K562 (cell line): Measurements from ENCODE around the gene ACKR3. TPM values are rescaled to one million over a fixed set of nuclear protein-coding genes. Genes with fewer than 3 reads are reported as not detected.

Experiments used
- ATAC-seq: fragments of 200-7000 bp; cut with Tn5 transposase; 3 replicates; pipeline ENCODE4 v1.9.1; 2020; ENCODE audit warnings: moderate library complexity
- BruUV-seq: library from RNA; stranded (reverse); fragments of 400-500 nt; replicated peaks from 2 replicates; lab custom pipeline; 2021; lab: Mats Ljungman, UMichigan
- CTCF ChIA-PET: fragments of 300-600 bp; formaldehyde crosslinking; extraction: SDS; loops from one replicate; lab custom pipeline; 2021; ENCODE audit warnings: low intra/inter-chr PET ratio; lab: Yijun Ruan, JAX
- POLR2A ChIA-PET: fragments of 300-600, 350-650 bp; sonication (Branson Sonifier 250); formaldehyde crosslinking; extraction: SDS; loops from one replicate; lab custom pipeline; 2021; ENCODE audit warnings: antibody characterized with exemption, inconsistent platforms; lab: Yijun Ruan, JAX
- DNase-seq, 4 experiments: peaks; one replicate each; pipeline versions ENCODE4 v3.0.0 to v3.0.0-alpha.2; 2011 to 2018; ENCODE audit warnings: low spot score in 3 of 4, mixed read lengths in 3 of 4; ENCODE audit errors: extremely low read depth in 1 of 4
- FAIRE-seq: peaks from 2 replicates; lab custom pipeline; 2011; peaks lifted over from hg19 to GRCh38; lab: Jason Lieb, UNC
- H2AFZ ChIP-seq: 2 replicates; pipeline ENCODE4 v1.6.0; 2011; ENCODE audit warnings: low read depth, low read length, control low read depth, inconsistent platforms
- H3K27ac ChIP-seq: fragments of 200-600 bp; 3 replicates; pipeline ENCODE4 v1.8.0; 2011; ENCODE audit warnings: low read depth, mild to moderate bottlenecking, control low read depth, inconsistent platforms, low read length, moderate library complexity, mixed read lengths; ENCODE audit errors: extremely low read depth
- H3K27me3 ChIP-seq, 2 experiments: fragments of 300-600 bp in 1 of 2; 2 replicates in 1 of 2; 3 replicates in 1 of 2; pipeline versions ENCODE4 v1.6.0 to v1.8.0; 2011; ENCODE audit warnings: inconsistent platforms in 2 of 2, low read length in 2 of 2, mild to moderate bottlenecking in 1 of 2, mixed read lengths in 1 of 2, moderate library complexity in 1 of 2; ENCODE audit not compliant: control insufficient read depth in 2 of 2, insufficient read depth in 2 of 2
- H3K36me3 ChIP-seq: fragments of 300-600 bp; 3 replicates; pipeline ENCODE4 v1.8.0; 2011; ENCODE audit warnings: mild to moderate bottlenecking, low read length, inconsistent platforms; ENCODE audit not compliant: control insufficient read depth, insufficient read depth
- H3K4me1 ChIP-seq, 2 experiments: fragments of 200-600 bp in 1 of 2; replicated peaks in 1 of 2; 2 replicates in 1 of 2; 3 replicates in 1 of 2; pipeline versions ENCODE4 v1.5.1 to v1.8.0; 2011; ENCODE audit warnings: inconsistent platforms in 2 of 2, low read length in 2 of 2, mild to moderate bottlenecking in 1 of 2, mixed read lengths in 1 of 2, moderate library complexity in 1 of 2; ENCODE audit not compliant: control insufficient read depth in 2 of 2, insufficient read depth in 2 of 2
- H3K4me2 ChIP-seq: 2 replicates; pipeline ENCODE4 v1.6.1; 2011; ENCODE audit warnings: low read length, control low read depth, inconsistent platforms, mixed read lengths; ENCODE audit not compliant: insufficient read depth
- H3K4me3 ChIP-seq: fragments of 200-600 bp; sonication (generic), shearing (Covaris generic); 2 replicates; pipeline ENCODE4 v1.5.1; 2016; ENCODE audit warnings: control low read depth, inconsistent platforms
- H3K79me2 ChIP-seq: fragments of 200-600 bp; 3 replicates; pipeline ENCODE4 v1.8.0; 2011; ENCODE audit warnings: low read length, inconsistent platforms; ENCODE audit not compliant: control insufficient read depth, insufficient read depth
- H3K9ac ChIP-seq, 2 experiments: 2 replicates each; pipeline versions ENCODE4 v1.6.0 to v1.6.1; 2011; ENCODE audit warnings: low read depth in 2 of 2, low read length in 2 of 2, control low read depth in 1 of 2, inconsistent platforms in 1 of 2, mild to moderate bottlenecking in 1 of 2, mixed read lengths in 1 of 2; ENCODE audit not compliant: insufficient read depth in 1 of 2
- H3K9me1 ChIP-seq: one replicate; pipeline ENCODE4 v1.6.0; 2011; ENCODE audit warnings: inconsistent platforms, mild to moderate bottlenecking, low read length, moderate library complexity; ENCODE audit not compliant: control insufficient read depth, insufficient read depth
- H3K9me3 ChIP-seq: replicated peaks from 2 replicates; pipeline ENCODE4 v1.5.1; 2011; ENCODE audit warnings: low read depth, low read length, inconsistent platforms; ENCODE audit not compliant: control insufficient read depth, insufficient read depth
- H4K20me1 ChIP-seq: replicated peaks from 2 replicates; pipeline ENCODE4 v1.6.1; 2011; ENCODE audit warnings: low read length, inconsistent platforms, mixed read lengths; ENCODE audit not compliant: control insufficient read depth, insufficient read depth
- E2F1 ChIP-seq: sonication (generic); formaldehyde crosslinking; IDR thresholded peaks from 2 replicates; pipeline ENCODE4 v1.8.1; 2023; ENCODE audit warnings: mild to moderate bottlenecking, missing genetic modification reagents, moderate library complexity
- EWSR1 ChIP-seq: fragments of 450-650 bp; IDR thresholded peaks from 2 replicates; pipeline ENCODE4 v1.6.1; 2018; ENCODE audit warnings: borderline replicate concordance, mild to moderate bottlenecking, low read depth, moderate library complexity; ENCODE audit not compliant: partially characterized antibody
- NBN ChIP-seq: fragments of 450-650 bp; IDR thresholded peaks from 2 replicates; pipeline ENCODE4 v1.6.1; 2016; ENCODE audit warnings: low read depth, mild to moderate bottlenecking
- NFIC ChIP-seq: fragments of 450-650 bp; IDR thresholded peaks from 2 replicates; pipeline ENCODE4 v1.6.1; 2017; ENCODE audit warnings: mild to moderate bottlenecking, inconsistent platforms
- RB1 ChIP-seq: fragments of 450-650 bp; IDR thresholded peaks from 2 replicates; pipeline ENCODE4 v1.6.1; 2017; ENCODE audit warnings: low read depth, mild to moderate bottlenecking
- WGBS: fragments of 100-300 bp; shearing (Covaris generic); methylation state at CpG from one replicate; pipeline ENCODE4 v1.1.6; 2016; ENCODE audit warnings: low coverage, mixed read lengths; ENCODE audit not compliant: insufficient coverage; ENCODE audit errors: missing lambda C conversion rate; 5-methylcytosine and 5-hydroxymethylcytosine counted together
- in situ Hi-C: fragments of 300-500 bp; cut with MboI; formaldehyde crosslinking; loops from 4 replicates; pipeline ENCODE4 v1.15.0; 2018; ENCODE audit warnings: inconsistent platforms, mixed read lengths
- intact Hi-C: fragments of 100-400 bp; cut with micrococcal nuclease; formaldehyde crosslinking; loops from 2 replicates; pipeline ENCODE4 v1.14.2; 2022
- polyA plus RNA-seq, 8 experiments: library from polyadenylated mRNA; depleted of rRNA in 4 of 8; stranded (reverse) in 5 of 8; unstranded in 3 of 8; fragments of >200 nt; fragmentation: Nextera tagmentation in 2 of 8; fragmentation: Illumina TruSeq in 1 of 8; extraction: Ambion mirVana in 2 of 8; extraction: Trizol in 1 of 8; gene quantifications; 2 replicates each; pipeline versions ENCODE4 v1.2.1 to v1.2.3, GENCODE V29; 2011 to 2014; ENCODE audit warnings: inconsistent platforms in 1 of 8, missing spikeins in 1 of 8
- total RNA-seq, 7 experiments: library from RNA; depleted of rRNA in 6 of 7; stranded (reverse); fragments of >200 nt in 6 of 7; fragmentation: Illumina TruSeq in 2 of 7; extraction: Trizol in 2 of 7; gene quantifications; 2 replicates each; pipeline versions ENCODE4 v1.2.1 to v1.2.3, GENCODE V29; 2011 to 2021; ENCODE audit warnings: low replicate concordance in 1 of 7
- TF ChIP-seq, protein P1 (sequence below): conservative IDR thresholded peaks from 2 replicates; pipeline ENCODE4 v1.6.1; 2011; ENCODE audit warnings: low read depth, mild to moderate bottlenecking, low read length; ENCODE audit not compliant: control insufficient read depth

The ACKR3 gene
- total and polyA plus RNA-seq, 9 of the 15 experiments (the other 6 are each of a cell fraction or from before 2014, with no cell fraction given): 0.07 TPM; not detected in 8

- H3K4me1 ChIP-seq: no peaks in the 10 kb centered on the region
- no peak overlapping the region for H3K4me3 ChIP-seq
- CTCF ChIA-PET: no interaction called here
- H3K9ac ChIP-seq: no peak overlapping the region
- no peak overlapping the region for H3K27ac ChIP-seq
- POLR2A ChIA-PET: interaction anchor here (0.6 kb wide), 1 partner anchor 400 kb away, joined by 3 read pairs; no protein-coding TSS in a partner anchor
- BruUV-seq: no TSS peak
- H3K4me2 ChIP-seq: no peak overlapping the region
- peaks cover 5 to 43% of the 10 kb centered on the region in 2 experiments; a peak in 3 of 5 replicates for H3K27me3 ChIP-seq
- TF ChIP-seq, protein P1, sequence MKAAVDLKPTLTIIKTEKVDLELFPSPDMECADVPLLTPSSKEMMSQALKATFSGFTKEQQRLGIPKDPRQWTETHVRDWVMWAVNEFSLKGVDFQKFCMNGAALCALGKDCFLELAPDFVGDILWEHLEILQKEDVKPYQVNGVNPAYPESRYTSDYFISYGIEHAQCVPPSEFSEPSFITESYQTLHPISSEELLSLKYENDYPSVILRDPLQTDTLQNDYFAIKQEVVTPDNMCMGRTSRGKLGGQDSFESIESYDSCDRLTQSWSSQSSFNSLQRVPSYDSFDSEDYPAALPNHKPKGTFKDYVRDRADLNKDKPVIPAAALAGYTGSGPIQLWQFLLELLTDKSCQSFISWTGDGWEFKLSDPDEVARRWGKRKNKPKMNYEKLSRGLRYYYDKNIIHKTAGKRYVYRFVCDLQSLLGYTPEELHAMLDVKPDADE: no peak
- no peak for TF ChIP-seq E2F1
- no peak for TF ChIP-seq RB1
- no peak for TF ChIP-seq NFIC
- TF ChIP-seq NBN: no peak
- no peak for TF ChIP-seq EWSR1
- H3K9me1 ChIP-seq: no peaks in the 10 kb centered on the region
- FAIRE-seq: no peak
- in situ Hi-C loops: no loop called here
- no peak for DNase-seq
- no peaks in the 10 kb centered on the region for H3K9me3 ChIP-seq
- 0% methylated on average over 8 of the region's 10 CpGs for WGBS
- no peak for ATAC-seq
- no peaks in the 10 kb centered on the region for H3K36me3 ChIP-seq
- H2AFZ ChIP-seq: no peak overlapping the region
- no peaks in the 10 kb centered on the region for H4K20me1 ChIP-seq
- intact Hi-C loops: no loop called here
- H3K79me2 ChIP-seq: no peaks in the 10 kb centered on the region
Observed at GRCh38 chr2:236617796-236618195, 48.2 kb downstream of the ACKR3 start.
